Central memory CD4-positive, alpha-beta T cell (primary cell): ENCODE results near the gene NMRAL1.

ENCODE experiments used
- DNase-seq: peaks from one replicate; pipeline ENCODE4 v3.0.0; 2022

NMRAL1 gene

DNA sequence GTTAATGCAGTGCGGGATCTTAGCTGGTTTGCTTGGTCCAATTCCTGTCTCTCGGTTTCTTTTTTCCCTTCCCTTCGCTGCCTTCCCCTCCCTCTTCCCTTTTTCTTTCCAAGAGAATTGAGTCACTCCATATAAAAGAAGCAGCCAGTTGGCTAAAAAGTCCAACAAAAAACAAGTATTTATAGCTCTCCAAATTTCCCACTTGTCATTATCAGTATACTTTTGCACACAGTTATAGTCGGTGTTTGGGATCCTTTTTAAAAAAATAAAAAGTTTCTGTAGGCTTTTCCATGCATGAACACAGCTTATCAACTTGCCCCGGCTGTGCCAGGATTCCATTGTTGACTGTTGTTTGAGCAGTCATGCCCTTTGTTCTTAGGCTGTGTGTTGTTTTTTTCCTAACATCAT lies 26.6 kb upstream of the NMRAL1 start:
- no peak for DNase-seq

DNA sequence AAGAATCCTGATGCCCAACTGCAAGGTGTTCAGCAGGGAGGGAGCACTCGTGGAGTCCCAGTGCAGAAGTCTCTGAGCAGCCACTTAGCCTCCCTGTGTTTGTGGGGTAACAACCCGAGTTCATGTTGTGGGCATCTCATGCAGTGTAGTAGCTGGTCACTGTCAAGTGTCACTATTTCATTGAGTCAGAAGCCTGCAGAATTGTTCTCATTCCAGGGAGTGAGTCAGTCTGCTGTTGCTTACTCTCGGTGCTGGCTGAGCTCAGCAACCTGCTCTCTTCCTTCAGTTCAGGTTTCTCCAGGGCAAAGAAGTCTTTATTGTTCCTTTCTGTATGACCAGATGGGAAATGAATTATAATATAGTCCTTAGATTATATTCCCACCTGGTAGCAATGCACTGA lies 25.8 kb upstream of the NMRAL1 start:
- no peak for DNase-seq

DNA sequence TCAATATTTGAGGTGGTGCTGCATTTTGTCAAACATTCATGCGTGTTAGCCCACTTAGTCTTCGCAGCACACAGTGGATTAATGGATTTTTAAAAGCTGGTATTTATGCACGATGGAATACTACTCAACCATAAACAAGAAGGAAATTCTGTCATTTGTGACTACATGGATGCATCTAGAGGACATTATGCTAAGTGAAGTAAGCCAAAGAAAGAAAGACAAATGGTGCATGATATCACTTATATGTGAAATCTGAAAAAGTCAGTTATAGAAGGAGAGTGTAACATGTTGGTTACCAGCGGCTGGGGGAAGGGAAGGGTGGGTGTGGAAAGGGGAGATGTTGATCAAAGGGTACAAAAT lies 24.8 kb upstream of the NMRAL1 start:
- DNase-seq = no peak

DNA sequence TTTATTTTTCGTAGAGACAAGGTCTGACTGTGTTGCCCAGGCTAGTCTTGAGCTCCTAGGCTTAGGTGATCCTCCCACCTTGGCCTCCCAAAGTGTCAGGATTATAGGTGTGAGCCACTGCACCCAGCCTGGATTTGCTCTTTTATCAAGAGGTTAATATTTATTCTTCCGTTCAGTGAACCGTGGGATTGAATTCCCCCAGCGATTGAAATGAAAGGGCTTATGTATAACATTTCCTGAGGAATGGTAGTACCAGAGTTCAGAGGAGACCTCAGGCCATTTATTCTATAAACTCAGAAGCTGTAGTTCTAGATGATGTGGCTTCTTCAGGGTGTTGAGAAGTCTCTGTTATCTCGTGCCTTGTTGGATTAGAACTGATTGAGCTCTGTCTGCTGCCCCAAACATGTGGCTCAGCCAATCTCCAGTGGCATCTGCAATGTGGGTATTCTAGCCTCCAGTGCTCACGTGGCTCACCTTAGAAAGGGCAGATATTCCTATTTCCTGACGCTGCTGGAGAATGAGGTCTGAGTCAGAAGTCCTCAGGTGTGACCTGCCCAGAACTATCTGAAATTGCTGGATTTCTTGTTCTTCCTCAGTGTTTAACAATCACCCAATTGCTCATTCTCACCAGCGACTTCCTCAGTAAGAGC lies 24.2 kb upstream of the NMRAL1 start:
- no peak for DNase-seq

DNA sequence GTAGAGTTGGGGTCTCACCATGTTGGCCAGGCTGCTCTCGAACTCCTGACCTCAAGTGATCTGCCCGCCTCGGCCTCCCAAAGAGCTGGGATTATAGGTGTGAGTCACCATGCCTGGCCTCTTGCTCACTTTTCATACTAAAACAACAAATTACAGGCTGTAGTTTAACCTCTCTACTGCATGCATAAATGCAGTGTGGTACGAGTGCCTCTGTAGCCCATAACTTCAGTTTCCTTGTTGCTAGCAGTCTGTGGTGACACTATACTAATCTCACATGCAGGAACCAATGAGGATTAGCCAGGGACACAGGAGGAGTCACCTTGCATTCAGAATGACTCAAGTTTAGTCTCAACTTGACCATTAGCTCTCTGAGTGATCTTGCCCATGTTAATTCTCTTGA lies 21.9 kb upstream of the NMRAL1 start:
- DNase-seq = no peak

DNA sequence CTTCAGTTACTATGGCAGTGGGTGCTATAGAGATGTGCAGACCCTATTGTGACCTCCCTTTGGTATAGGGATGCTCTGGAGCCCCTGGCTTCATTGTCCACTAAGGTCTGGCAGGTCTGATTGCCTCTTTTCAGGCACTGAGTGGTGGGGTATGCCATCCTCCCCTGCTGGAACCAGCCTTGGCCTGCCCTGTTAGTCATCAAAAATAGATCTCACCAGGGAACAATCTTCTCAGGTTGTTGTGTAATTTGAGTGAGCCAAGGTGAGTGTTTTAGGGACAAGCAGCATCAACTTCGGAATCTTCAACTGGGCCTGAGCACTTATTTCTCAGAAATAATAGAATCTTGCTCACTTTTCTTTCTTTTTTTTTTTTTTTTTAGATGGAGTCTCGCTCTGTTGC lies 21.3 kb upstream of the NMRAL1 start:
- DNase-seq = no peak

DNA sequence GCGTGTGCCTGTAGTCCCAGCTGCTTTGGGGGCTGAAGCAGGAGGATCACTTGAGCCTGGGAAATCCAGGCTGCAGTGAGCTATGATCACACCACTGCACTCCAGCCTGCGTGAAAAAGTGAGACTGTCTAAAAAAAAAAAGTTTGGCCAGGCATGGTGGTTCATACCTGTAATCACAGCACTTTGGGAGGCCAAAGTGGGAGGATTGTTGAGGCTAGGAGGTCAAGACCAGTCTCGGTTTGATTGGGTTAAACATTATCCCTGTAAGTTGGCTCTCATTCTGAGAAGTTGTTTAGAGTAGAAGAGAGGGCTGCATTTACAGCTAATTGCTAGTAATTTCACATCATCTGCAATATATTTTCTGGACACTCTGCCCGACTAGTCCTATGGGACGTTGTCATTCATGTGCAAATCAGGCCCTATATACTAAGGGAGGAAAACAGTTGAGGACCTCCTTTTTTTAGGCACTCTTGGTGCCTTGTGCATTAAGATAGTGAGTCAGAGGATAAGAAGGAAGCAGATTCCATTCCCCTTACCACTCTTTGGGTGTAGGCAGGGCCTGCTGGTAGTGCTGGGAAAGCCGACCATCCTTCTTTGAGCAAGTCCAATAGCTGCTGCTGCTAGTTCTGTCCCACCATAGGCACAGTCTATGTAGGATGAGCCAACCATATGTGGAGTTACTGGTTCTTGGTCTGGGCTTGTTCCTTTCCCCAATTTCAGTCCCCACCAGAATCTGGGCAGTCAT lies 20.5 kb upstream of the NMRAL1 start:
- DNase-seq = no peak

DNA sequence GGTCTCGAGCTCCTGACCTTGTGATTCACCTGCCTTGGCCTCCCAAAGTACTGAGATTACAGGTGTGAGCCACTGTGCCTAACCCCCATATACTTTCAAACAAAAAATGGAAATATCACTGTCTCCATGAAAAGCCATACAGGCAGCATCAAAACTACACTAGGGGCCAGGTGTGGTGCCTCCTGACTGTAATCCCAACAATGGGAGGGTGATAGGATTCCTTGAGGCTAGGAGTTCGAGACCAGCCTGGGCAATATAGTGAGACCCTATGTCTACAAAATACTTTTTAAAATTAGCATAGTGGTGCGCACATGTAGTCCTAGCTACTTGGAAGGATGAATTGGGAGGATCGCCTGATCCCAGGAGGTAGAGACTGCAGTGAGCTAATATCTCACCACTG lies 17.5 kb upstream of the NMRAL1 start:
- no peak for DNase-seq

DNA sequence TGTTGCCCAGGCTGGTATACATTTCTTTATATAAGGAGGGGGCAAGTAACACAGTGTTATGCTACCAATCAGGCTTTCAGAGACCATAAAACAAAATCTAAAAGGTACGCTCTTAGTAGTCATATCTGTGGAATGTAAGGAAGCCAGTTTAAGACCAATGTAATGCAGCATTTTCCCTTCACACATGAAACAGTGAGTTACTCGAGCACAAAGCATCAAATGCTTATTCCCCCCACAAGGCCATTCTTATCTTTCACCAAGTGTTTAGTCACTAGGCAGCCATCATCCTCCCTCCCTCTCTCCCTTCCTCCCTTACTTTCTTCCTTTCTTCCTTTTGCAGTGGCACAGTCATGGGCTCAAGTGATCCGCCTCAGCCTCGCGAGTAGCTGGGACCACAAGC lies 14.6 kb upstream of the NMRAL1 start:
- DNase-seq = no peak

DNA sequence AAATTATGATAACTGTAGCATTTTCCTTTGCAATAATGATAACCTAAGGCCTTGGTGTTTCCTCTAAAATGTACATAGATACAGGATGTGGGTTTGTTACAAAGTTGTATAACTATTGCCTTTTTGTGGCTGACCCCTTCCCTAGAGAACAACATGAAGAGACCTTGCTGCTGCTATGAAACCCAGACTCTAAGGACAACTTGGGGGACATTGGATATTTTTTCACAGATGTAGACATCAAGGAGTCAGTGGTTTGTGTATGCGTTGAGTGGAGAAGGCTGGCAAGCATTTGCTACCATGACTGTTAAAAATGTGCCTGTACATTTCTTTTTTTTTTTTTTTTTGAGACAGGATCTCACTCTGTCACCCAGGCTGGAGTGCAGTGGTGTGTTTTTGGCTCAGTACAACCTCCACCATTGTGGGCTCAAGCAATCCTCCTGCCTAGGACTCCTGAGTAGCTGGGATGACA lies 14.1 kb upstream of the NMRAL1 start:
- peak; percentile 82 for DNase-seq

DNA sequence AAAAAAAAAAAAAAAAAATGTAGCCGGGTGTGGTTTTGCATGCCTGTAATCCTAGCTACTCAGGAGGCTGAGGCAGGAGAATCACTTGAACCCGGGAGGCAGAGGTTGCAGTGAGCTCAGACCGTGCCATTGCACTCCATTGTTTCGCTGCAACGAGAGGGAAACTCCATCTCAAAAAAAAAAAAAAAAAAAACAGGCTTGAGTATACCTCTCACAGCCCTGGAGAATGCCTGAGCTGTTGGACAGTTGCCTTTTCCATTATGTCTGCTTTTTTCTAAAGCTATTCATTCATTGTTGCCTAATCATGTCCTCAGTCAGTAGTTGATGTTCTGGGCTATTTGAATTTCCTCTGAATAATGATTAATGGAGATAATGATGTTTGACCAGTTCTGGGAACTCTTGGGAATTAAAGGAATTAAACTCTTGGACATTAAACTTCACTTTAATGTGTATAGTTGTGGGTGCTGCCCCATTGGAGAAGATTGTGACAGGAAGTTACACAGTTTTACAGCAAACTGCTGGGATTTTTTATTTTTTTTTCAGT lies 13.6 kb upstream of the NMRAL1 start:
- no peak for DNase-seq

DNA sequence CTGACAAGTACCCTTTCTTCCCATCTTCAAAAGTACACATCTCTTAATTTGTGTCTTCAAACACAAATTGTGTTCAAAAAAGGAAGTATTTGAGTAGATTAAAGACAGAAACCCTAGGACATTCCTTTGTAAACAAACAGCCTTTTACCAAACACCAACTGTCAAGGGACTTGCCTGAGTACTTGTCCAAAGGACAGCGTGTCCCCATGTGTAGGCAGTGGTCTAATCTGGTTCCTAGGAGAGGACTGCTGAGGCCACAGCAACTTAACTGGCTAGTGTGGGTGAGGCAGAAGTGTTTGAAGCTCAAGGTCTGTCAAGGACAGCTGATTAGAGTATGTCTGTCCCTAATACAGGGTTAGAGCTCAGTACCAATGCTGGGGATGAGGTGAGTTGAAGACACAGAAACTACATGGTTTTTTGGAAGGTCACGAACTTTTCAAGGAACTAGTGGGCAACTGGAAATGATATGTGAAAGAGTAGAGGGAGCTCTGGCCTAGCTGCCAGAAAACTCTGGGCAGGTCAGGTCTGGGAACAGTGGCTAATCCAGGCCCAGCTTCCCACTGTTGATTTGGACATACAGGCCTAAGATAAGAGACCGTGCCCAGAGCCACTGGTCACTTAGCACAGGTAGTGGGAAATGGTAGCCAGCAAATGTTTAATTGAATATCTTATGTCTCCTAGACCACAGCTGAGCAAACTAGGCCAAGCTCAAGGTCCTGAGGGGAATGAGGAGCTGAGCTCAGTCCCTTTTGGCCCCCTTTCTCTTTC lies 11.9 kb upstream of the NMRAL1 start:
- no peak for DNase-seq

DNA sequence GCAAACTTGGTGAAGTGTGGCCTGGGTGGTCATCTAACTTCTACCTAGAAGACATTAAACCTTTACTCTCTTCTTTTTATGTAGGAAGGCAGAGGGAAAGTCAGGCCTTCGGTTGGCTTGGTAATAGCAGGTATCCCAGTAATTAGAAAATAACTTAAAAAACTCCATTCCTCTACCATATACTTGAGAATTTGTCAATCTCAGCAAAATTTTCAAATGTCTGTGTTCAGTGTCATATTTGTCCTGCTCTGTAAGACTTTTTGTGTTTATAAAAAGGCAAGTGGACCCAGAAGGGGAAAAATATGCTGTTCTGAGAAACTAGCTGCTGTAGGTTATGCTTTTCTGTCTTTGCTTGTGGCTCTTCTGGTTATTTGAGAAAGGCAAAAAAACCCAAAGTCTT lies 7.5 kb upstream of the NMRAL1 start:
- DNase-seq = no peak

DNA sequence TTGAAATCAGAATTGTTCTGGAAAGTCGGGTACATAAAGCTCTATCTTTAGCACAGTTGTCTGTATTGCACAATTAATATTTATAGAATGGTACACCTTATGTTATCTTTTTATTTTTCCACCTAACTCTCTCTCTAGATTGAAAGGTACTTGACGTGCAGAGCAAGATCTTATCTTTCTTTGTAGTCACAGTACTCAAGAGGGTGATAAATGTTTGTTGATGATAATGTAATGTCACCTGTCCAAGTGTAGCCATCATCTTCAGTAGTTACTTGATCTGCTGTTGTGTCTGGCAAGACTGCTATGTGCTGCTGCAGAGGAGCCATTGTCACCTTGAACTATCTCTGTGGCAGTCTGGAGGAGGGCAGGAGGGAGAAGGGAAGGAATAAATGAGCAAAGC lies 7.1 kb upstream of the NMRAL1 start:
- DNase-seq = no peak

DNA sequence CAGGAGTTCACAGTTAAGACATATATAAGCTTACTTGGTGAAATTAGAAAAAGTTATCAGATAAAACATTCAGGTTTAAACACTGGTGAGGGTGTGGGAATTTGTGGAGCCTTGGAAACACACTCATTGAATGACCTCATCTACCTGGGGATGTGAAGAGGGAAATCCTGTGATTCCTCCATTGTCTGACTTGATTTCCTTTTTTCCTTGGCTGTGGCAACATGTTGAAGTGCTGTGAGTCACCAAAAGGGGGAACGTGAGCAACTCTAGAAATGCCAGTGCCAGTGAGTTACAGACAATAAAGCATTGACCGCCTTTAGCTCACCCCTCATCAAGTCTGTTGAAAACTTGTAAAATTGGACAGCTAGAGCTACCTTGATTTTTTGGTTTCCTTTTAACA lies 3.5 kb upstream of the NMRAL1 start:
- DNase-seq = no peak

DNA sequence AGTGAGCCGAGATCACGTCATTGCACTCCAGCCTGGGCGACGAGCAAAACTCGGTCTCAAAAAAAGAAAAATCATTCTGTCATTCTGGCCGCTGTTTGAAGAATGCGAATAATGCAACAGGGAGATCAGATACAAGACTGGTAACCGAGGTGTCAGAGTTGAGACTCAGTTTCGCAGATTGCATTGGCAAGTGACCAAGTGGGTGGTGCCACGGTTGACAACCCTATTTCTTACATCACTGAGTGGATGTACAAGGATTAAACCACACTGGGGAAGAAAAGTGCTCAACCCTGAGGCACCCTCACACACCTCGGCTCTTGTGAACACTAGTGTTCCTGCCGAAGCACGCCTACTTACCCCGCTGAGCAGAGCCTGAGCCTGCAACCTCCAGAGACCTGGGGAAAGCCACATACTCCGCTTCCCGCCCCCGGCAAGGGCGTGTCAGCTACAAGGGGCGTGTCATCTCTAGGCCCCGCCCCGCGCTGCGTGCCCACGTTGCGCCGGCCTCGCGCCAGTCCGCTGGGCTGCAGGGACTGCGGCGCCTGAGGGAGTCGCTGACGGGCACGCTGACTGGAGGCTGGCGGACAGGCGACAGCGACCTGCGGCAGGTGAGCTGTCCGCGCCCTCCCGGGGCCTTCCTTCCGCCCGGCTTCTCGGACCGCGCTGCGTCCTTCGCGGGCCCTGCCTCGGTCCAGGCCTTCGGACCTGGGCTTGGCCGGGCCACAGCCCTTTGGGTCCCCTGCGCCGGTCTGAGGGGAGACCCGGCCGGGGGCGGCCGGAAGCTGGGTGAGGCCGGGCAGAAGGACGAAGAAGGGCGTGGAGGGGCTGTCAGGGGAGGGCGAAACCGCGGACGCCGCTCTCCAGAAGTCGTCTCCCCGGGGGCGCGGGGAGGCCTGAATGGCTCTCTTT lies 1.7 kb upstream of the NMRAL1 start, which contains the start of gene HMOX2:
Gene HMOX2, plus strand, starts transcription at position 519 of the 909 bp plus-strand sequence. CDS start 29,127 bp downstream, outside the sequence.
- peak; percentile 89 for DNase-seq

DNA sequence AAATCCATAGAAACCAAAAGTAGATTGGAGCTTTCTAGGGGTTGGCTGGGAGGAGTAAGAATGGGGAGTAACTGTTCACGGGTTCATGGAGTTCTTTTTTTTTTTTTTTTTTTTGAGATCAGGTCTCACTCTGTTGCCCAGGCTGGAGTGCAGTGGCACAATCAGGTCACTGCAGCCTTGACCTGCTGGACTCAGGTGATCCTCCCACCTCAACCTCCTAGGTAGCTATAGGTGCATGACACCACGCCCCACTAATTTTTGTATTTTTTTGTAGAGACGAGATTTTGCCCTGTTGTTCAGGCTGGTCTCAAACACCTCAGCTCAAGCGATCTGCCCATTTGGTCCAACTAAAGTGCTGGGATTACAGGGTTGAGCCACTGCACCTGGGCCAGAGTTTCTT lies 1.5 kb downstream of the NMRAL1 start:
- no peak for DNase-seq

DNA sequence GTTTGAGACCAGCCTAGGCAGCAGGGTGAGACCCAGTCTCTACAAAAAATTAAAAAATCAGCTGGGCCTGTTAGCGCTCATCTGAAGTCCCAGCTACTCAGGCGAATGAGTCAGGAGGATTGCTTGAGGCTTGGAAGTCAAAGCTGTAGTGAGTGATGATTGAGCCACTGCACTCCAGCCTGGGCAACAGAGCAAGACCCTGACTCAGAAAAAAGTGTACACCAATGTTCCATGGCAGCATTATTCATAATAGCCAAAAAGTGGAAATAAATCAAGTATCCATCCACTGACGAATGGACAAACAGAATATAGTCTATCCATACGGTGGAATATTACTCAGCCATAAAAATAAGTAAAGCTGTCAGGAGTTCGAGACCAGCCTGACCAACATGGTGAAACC lies 2.6 kb downstream of the NMRAL1 start:
- DNase-seq = no peak

DNA sequence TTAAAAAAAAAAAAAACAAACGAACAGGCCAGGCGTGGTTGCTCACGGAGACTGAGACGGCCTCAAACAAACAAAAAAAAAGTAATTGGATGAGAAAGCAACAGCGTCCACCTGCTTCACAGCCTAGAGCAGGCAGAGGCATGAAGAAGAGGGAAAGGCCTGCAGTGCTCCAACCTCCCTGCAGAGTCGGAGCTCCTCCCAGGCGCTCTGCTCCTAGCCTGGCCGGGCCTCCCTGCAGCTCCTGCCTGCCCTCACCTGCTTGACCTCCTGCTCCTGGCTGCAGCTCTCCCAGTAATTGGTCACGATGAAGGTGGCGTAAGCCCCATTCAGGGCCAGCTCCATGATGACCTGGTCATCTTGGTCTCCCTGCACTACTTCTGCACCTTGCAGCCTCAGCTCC lies 5.5 kb downstream of the NMRAL1 start:
- no peak for DNase-seq

DNA sequence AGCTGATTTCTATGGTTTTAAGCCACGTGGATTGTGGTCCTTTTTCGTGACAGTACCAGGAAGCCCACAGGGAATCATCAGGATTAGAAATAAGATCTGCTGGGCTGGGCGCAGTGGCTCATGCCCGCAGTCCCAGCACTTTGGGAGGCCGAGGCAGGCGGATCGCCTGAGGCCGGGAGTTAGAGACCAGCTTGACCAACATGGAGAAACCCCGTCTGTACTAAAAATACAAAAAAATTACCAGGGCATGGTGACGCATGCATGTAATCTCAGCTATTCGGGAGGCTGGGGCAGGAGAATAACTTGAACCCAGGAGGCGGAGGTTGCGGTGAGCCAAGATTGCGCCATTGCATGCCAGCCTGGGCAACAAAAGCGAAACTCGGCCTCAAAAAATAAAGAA lies 6.5 kb downstream of the NMRAL1 start:
- no peak for DNase-seq

DNA sequence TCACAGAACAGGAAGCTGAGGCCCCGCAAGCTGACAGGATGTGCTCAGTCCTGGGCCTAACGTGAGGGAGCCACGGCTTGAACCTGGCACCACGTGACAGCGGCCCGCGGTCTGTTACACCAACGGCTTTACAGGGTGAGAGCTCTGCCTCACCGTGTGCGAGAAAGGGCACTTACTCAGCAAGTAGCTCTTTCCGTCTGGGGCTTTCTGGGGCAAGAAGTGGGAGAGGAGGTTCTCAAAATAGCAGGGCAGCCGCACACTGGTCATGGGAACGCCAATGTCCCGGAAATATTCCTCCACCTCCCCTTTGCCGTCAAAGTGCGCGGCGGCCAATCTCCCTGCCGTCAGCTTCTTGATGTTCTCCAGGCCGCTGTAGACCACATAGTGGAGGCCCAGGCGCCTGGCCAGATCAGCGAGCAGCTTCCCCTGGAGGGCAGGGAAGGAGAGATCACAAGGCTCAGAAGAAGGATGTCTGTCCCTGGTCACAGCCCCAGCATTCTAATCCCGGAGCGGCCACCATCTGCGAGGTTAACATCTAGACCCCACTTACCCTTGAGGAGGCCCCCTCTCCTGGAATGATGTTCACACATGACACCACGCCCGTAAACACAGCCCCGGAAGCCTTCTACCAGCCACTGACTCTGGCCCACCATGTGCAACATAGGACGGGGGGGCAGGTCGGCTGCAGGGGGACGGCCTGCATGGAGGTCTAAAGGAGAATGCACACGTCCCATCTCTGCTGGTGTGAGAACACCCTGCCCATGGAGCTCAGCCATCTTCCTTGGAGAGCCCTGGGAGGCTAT lies 8.2 kb downstream of the NMRAL1 start:
- DNase-seq = peak; percentile 56
